ENCODE results near the gene FBXO24.

DNA sequence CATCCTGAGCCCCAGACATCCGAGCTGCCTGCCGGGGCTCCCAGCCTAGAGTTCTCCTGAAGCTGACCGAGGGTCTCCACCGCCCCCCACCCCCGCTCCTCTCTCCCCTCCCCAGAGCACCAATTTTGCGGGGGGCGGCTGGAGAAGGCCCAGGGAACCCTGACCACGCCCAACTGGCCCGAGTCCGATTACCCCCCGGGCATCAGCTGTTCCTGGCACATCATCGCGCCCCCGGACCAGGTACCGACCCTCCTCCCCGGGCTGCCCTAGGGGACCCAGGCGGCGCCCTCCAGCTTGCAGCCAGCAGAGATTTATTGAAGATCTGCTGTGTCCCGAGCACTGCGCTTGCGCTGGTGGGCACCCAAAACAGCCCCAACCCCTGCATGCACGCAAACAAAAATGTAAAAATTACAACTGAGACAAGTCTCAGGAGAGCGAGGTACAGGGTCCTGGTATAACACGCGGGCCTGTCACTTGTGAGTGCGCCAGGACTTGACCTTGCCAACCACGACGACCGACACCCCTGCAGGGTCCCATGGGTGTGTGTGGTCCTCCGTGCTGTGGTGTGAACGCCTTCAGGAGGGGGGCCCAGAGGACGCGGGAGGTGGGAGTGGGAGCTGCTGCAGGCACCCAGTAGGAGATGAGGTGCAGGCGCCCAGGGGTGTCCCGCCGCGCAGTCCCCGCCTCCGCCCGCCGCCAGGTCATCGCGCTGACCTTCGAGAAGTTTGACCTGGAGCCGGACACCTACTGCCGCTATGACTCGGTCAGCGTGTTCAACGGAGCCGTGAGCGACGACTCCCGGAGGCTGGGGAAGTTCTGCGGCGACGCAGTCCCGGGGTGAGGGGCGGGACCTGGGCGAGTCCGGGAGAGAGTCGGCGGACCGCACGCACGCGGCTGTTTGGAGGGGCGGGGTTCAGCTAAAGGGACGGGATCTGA, 19.1 kb downstream of the FBXO24 start:
- TF ChIP-seq, protein P1, sequence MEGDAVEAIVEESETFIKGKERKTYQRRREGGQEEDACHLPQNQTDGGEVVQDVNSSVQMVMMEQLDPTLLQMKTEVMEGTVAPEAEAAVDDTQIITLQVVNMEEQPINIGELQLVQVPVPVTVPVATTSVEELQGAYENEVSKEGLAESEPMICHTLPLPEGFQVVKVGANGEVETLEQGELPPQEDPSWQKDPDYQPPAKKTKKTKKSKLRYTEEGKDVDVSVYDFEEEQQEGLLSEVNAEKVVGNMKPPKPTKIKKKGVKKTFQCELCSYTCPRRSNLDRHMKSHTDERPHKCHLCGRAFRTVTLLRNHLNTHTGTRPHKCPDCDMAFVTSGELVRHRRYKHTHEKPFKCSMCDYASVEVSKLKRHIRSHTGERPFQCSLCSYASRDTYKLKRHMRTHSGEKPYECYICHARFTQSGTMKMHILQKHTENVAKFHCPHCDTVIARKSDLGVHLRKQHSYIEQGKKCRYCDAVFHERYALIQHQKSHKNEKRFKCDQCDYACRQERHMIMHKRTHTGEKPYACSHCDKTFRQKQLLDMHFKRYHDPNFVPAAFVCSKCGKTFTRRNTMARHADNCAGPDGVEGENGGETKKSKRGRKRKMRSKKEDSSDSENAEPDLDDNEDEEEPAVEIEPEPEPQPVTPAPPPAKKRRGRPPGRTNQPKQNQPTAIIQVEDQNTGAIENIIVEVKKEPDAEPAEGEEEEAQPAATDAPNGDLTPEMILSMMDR (IDR thresholded peaks at IDR 0.05), result no peak
- no peak for TF ChIP-seq POLR2A (IDR thresholded peaks at IDR 0.05)

Measured in lower leg skin (tissue), 3 donors.